Measurements from ENCODE around the gene OAF.

DNA sequence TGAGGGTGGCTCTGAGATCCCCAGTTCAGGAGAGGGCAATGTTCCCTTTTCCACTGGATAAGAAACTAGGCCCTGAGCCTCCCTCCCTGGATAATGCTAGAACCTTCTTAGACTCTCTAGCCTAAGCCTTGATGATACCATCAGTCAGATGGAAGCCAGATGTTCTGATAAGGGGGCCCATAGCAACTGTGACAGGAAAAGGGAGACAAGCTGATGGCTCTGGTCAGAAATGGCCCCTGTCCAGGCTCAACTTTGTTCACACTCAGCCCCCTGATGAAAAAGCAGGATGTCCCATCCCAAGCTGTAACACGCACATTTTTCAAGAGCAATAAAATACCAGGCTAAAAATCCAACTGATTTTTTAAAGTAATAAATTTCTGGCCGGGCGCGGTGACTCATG, 7.2 kb upstream of the OAF start:
- TF ChIP-seq, protein P1, sequence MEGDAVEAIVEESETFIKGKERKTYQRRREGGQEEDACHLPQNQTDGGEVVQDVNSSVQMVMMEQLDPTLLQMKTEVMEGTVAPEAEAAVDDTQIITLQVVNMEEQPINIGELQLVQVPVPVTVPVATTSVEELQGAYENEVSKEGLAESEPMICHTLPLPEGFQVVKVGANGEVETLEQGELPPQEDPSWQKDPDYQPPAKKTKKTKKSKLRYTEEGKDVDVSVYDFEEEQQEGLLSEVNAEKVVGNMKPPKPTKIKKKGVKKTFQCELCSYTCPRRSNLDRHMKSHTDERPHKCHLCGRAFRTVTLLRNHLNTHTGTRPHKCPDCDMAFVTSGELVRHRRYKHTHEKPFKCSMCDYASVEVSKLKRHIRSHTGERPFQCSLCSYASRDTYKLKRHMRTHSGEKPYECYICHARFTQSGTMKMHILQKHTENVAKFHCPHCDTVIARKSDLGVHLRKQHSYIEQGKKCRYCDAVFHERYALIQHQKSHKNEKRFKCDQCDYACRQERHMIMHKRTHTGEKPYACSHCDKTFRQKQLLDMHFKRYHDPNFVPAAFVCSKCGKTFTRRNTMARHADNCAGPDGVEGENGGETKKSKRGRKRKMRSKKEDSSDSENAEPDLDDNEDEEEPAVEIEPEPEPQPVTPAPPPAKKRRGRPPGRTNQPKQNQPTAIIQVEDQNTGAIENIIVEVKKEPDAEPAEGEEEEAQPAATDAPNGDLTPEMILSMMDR (conservative IDR thresholded peaks at IDR 0.05; ENCODE audit: low read depth in 2 of 2) = no peak
- no peak for TF ChIP-seq EZH2 (IDR thresholded peaks at IDR 0.05; ENCODE audit: low read depth, unreplicated experiment)
- TF ChIP-seq, protein P2, sequence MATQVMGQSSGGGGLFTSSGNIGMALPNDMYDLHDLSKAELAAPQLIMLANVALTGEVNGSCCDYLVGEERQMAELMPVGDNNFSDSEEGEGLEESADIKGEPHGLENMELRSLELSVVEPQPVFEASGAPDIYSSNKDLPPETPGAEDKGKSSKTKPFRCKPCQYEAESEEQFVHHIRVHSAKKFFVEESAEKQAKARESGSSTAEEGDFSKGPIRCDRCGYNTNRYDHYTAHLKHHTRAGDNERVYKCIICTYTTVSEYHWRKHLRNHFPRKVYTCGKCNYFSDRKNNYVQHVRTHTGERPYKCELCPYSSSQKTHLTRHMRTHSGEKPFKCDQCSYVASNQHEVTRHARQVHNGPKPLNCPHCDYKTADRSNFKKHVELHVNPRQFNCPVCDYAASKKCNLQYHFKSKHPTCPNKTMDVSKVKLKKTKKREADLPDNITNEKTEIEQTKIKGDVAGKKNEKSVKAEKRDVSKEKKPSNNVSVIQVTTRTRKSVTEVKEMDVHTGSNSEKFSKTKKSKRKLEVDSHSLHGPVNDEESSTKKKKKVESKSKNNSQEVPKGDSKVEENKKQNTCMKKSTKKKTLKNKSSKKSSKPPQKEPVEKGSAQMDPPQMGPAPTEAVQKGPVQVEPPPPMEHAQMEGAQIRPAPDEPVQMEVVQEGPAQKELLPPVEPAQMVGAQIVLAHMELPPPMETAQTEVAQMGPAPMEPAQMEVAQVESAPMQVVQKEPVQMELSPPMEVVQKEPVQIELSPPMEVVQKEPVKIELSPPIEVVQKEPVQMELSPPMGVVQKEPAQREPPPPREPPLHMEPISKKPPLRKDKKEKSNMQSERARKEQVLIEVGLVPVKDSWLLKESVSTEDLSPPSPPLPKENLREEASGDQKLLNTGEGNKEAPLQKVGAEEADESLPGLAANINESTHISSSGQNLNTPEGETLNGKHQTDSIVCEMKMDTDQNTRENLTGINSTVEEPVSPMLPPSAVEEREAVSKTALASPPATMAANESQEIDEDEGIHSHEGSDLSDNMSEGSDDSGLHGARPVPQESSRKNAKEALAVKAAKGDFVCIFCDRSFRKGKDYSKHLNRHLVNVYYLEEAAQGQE (IDR thresholded peaks at IDR 0.05; ENCODE audit: unreplicated experiment) = no peak
- no peak for TF ChIP-seq POLR2AphosphoS5 (IDR thresholded peaks at IDR 0.05; ENCODE audit: low read depth)
- no peak for TF ChIP-seq EZH2phosphoT487 (IDR thresholded peaks at IDR 0.05; ENCODE audit: unreplicated experiment)
- no peak for TF ChIP-seq JUNB (IDR thresholded peaks at IDR 0.05; ENCODE audit: unreplicated experiment)
- TF ChIP-seq, protein P3, sequence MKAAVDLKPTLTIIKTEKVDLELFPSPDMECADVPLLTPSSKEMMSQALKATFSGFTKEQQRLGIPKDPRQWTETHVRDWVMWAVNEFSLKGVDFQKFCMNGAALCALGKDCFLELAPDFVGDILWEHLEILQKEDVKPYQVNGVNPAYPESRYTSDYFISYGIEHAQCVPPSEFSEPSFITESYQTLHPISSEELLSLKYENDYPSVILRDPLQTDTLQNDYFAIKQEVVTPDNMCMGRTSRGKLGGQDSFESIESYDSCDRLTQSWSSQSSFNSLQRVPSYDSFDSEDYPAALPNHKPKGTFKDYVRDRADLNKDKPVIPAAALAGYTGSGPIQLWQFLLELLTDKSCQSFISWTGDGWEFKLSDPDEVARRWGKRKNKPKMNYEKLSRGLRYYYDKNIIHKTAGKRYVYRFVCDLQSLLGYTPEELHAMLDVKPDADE (IDR thresholded peaks at IDR 0.05) = no peak
- no peak for TF ChIP-seq NANOG (IDR thresholded peaks at IDR 0.05; ENCODE audit: borderline replicate concordance)
- no peak for TF ChIP-seq CREB1 (CRISPR knock-in tag; IDR thresholded peaks at IDR 0.05; ENCODE audit: low read depth)
- TF ChIP-seq, protein P4, sequence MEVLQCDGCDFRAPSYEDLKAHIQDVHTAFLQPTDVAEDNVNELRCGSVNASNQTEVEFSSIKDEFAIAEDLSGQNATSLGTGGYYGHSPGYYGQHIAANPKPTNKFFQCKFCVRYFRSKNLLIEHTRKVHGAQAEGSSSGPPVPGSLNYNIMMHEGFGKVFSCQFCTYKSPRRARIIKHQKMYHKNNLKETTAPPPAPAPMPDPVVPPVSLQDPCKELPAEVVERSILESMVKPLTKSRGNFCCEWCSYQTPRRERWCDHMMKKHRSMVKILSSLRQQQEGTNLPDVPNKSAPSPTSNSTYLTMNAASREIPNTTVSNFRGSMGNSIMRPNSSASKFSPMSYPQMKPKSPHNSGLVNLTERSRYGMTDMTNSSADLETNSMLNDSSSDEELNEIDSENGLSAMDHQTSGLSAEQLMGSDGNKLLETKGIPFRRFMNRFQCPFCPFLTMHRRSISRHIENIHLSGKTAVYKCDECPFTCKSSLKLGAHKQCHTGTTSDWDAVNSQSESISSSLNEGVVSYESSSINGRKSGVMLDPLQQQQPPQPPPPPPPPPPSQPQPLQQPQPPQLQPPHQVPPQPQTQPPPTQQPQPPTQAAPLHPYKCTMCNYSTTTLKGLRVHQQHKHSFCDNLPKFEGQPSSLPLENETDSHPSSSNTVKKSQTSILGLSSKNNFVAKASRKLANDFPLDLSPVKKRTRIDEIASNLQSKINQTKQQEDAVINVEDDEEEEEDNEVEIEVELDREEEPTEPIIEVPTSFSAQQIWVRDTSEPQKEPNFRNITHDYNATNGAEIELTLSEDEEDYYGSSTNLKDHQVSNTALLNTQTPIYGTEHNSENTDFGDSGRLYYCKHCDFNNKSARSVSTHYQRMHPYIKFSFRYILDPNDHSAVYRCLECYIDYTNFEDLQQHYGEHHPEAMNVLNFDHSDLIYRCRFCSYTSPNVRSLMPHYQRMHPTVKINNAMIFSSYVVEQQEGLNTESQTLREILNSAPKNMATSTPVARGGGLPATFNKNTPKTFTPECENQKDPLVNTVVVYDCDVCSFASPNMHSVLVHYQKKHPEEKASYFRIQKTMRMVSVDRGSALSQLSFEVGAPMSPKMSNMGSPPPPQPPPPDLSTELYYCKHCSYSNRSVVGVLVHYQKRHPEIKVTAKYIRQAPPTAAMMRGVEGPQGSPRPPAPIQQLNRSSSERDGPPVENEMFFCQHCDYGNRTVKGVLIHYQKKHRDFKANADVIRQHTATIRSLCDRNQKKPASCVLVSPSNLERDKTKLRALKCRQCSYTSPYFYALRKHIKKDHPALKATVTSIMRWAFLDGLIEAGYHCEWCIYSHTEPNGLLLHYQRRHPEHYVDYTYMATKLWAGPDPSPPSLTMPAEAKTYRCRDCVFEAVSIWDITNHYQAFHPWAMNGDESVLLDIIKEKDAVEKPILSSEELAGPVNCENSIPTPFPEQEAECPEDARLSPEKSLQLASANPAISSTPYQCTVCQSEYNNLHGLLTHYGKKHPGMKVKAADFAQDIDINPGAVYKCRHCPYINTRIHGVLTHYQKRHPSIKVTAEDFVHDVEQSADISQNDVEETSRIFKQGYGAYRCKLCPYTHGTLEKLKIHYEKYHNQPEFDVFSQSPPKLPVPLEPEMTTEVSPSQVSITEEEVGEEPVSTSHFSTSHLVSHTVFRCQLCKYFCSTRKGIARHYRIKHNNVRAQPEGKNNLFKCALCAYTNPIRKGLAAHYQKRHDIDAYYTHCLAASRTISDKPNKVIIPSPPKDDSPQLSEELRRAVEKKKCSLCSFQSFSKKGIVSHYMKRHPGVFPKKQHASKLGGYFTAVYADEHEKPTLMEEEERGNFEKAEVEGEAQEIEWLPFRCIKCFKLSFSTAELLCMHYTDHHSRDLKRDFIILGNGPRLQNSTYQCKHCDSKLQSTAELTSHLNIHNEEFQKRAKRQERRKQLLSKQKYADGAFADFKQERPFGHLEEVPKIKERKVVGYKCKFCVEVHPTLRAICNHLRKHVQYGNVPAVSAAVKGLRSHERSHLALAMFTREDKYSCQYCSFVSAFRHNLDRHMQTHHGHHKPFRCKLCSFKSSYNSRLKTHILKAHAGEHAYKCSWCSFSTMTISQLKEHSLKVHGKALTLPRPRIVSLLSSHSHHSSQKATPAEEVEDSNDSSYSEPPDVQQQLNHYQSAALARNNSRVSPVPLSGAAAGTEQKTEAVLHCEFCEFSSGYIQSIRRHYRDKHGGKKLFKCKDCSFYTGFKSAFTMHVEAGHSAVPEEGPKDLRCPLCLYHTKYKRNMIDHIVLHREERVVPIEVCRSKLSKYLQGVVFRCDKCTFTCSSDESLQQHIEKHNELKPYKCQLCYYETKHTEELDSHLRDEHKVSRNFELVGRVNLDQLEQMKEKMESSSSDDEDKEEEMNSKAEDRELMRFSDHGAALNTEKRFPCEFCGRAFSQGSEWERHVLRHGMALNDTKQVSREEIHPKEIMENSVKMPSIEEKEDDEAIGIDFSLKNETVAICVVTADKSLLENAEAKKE (CRISPR knock-in tag; IDR thresholded peaks at IDR 0.05) = no peak
- TF ChIP-seq STAT1 (IDR thresholded peaks at IDR 0.05; ENCODE audit: unreplicated experiment) = no peak

Measured in GM23338 (cell line).